Dermis blood vessel endothelial cell (primary cell): ENCODE data around the gene WNK4. TPM values are rescaled to one million over a fixed set of nuclear protein-coding genes. Genes with fewer than 3 reads are reported as not detected.
A peak's percentile ranks its signal among the peaks of the same experiment; 100 is the strongest.

Source experiments
- DNase-seq: peaks from one replicate; pipeline ENCODE4 v3.0.0; 2010
- total RNA-seq: library from RNA; depleted of rRNA; stranded (reverse); fragments of >200 nt; gene quantifications from 2 replicates; pipeline ENCODE4 v1.2.3, GENCODE V29; 2014

Gene WNK4
- total RNA-seq, 1 donor from 2014 or later, result 3.4 TPM

- no peak for DNase-seq
Measured at GRCh38 chr17:42841975-42842685, 61.7 kb downstream of the WNK4 start.

GRCh38 chr17:42843358-42843934 is 63.0 kb downstream of the WNK4 start:
- DNase-seq, result peak; percentile 89

DNA sequence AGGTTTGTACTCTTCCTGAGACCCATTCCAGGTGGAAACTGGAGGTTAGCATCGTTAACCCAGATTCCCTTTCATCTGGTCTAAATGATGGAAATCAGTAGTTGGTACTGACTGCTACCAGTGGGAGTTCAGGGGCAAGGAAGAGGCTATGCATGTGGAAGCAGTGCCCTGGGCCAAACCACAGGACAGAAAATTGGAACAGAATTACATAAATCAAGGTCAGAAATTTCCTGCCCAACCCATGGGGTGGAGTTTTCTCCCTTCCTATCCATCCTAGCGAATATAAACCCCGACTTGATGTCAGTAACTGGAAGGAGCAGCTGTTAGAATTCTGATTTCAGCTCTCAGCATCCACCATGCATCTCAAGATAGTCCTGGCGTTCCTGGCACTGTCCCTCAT is 63.9 kb downstream of the WNK4 start, which contains the start of gene AOC2:
TSS of gene AOC2 (plus strand) at position 310 of the 400 bp plus-strand sequence. CDS start at position 357, 47 bp downstream.
- DNase-seq, result no peak

- no peak for DNase-seq
Measured at GRCh38 chr17:42844761-42845555, 64.5 kb downstream of the WNK4 start.

DNA sequence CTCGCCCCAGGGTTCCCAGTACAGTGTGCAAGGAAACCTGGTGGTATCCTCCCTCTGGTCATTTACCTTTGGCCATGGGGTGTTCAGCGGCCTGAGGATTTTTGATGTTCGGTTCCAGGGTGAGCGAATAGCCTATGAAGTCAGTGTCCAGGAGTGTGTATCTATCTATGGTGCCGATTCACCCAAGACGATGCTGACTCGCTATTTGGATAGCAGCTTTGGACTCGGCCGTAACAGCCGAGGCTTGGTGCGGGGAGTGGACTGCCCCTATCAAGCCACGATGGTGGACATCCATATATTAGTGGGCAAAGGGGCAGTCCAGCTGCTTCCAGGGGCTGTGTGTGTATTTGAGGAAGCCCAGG is 65.1 kb downstream of the WNK4 start:
- DNase-seq, result no peak

DNA sequence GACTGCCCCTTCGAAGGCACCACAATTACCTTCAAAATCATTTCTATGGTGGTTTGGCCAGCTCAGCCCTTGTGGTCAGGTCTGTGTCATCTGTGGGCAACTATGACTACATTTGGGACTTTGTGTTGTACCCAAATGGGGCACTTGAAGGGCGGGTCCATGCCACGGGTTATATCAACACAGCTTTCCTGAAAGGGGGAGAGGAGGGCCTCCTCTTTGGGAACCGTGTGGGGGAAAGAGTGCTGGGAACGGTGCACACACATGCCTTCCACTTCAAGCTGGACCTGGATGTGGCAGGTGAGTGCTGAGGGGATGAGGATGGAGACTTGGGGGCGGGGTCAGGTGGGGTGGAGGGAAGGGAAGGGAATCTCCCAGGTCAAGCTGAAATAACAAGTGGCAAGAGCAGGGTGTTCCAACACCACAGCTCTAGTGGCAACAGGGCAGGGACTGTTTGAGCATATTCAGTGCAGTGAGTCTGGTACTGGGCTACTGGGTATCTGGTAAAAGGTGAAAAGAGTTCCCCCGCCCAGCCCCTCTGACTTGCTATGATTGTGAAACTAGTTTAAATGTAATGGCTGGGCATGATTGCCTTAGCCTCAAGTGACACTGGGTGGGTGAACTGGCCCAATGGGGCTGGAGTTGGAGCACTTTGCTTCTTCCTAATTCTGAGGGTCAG is 65.6 kb downstream of the WNK4 start:
- no peak for DNase-seq

Other genes starting within 250 kb of the WNK4 start
- 44.9 and 53.3 TPM in 2 replicates for gene NAGLU, start 244.4 kb upstream of the WNK4 start, total RNA-seq
- 0.23 and 0.34 TPM in 2 replicates for gene HSD17B1, start 227.7 kb upstream of the WNK4 start, total RNA-seq
- 9.5 and 33.9 TPM in 2 replicates for gene COASY, start 218.5 kb upstream of the WNK4 start, total RNA-seq
- gene MLX, start 213.5 kb upstream of the WNK4 start, total RNA-seq, result 33.0 and 34.5 TPM in 2 replicates
- gene PSMC3IP, start 202.9 kb upstream of the WNK4 start, total RNA-seq, result 4.9 and 5.5 TPM in 2 replicates
- gene RETREG3, start 171.2 kb upstream of the WNK4 start, total RNA-seq, result 63.8 and 72.5 TPM in 2 replicates
- gene TUBG1, start 170.9 kb upstream of the WNK4 start, total RNA-seq, result 27.6 and 62.5 TPM in 2 replicates
- 6.4 and 7.7 TPM in 2 replicates for gene TUBG2, start 121.3 kb upstream of the WNK4 start, total RNA-seq
- 12.9 and 20.0 TPM in 2 replicates for gene PLEKHH3, start 103.6 kb upstream of the WNK4 start, total RNA-seq
- 5.1 and 7.9 TPM in 2 replicates for gene CCR10, start 98.8 kb upstream of the WNK4 start, total RNA-seq
- 12.3 and 41.2 TPM in 2 replicates for gene CNTNAP1, start 98.1 kb upstream of the WNK4 start, total RNA-seq
- 12.9 and 18.2 TPM in 2 replicates for gene EZH1, start 35.6 kb upstream of the WNK4 start, total RNA-seq
- gene RAMP2, start 19.4 kb upstream of the WNK4 start, total RNA-seq, result 9.7 and 13.1 TPM in 2 replicates
- gene VPS25, start 7.2 kb upstream of the WNK4 start, total RNA-seq, result 46.5 and 53.4 TPM in 2 replicates
- gene COA3, start 18.1 kb downstream of the WNK4 start, total RNA-seq, result 52.5 and 75.7 TPM in 2 replicates
- 0.34 TPM in 1 of 2 replicates, not detected in the other for gene CNTD1, start 18.3 kb downstream of the WNK4 start, total RNA-seq
- gene BECN1, start 43.7 kb downstream of the WNK4 start, total RNA-seq, result 133 and 168 TPM in 2 replicates
- 77.6 and 128 TPM in 2 replicates for gene PSME3, start 52.8 kb downstream of the WNK4 start, total RNA-seq
- 0.42 and 0.85 TPM in 2 replicates for gene AOC2, start 64.0 kb downstream of the WNK4 start, total RNA-seq
- 0.17 and 0.51 TPM in 2 replicates for gene AOC3, start 70.6 kb downstream of the WNK4 start, total RNA-seq
- not detected in 2 replicates for gene G6PC1, start 120.2 kb downstream of the WNK4 start, total RNA-seq
- gene AARSD1, start 183.8 kb downstream of the WNK4 start, total RNA-seq, result 16.5 and 20.3 TPM in 2 replicates
- 0.14 TPM in 1 of 2 replicates, not detected in the other for gene PTGES3L, start 199.5 kb downstream of the WNK4 start, total RNA-seq
- gene RUNDC1, start 200.0 kb downstream of the WNK4 start, total RNA-seq, result 10.1 and 14.1 TPM in 2 replicates
- gene RPL27, start 217.8 kb downstream of the WNK4 start, total RNA-seq, result 842 and 1,058 TPM in 2 replicates
- 15.9 and 19.4 TPM in 2 replicates for gene IFI35, start 226.2 kb downstream of the WNK4 start, total RNA-seq
- 195 and 261 TPM in 2 replicates for gene VAT1, start 241.8 kb downstream of the WNK4 start, total RNA-seq
- gene RND2, start 244.6 kb downstream of the WNK4 start, total RNA-seq, result 0.14 and 0.17 TPM in 2 replicates